Activated CD8-positive, alpha-beta memory T cell treated with anti-CD3 and anti-CD28 coated beads for 48 hours (primary cell): ENCODE results near the gene BBS2.
"Not testable (repeated sequence)": the region's sequence is repeated elsewhere in the genome, so short reads cannot be mapped to it uniquely, and the experiment has no call there.

Source experiments
- DNase-seq, 3 experiments: peaks; one replicate each; pipeline ENCODE4 v3.0.0-alpha.2; 2020; ENCODE audit warnings: low read depth in 2 of 3, low spot score in 2 of 3

Gene BBS2

DNA sequence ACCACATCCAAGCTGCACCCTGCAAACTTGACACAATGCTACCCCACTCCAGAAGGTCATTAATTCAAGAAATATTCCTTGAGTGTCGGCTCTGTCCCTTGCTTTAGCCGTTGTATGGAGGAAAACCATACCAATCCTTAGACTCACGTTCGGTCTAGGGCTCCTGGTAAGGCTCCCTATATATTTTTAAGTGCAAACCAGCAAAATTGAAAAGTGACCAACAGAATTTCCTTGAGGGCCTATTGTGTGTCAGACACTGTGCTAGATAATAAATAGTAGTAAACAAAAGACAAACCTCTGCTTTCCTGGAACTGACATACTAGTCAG is 390 bp upstream of the BBS2 start:
- no peak for DNase-seq

DNA sequence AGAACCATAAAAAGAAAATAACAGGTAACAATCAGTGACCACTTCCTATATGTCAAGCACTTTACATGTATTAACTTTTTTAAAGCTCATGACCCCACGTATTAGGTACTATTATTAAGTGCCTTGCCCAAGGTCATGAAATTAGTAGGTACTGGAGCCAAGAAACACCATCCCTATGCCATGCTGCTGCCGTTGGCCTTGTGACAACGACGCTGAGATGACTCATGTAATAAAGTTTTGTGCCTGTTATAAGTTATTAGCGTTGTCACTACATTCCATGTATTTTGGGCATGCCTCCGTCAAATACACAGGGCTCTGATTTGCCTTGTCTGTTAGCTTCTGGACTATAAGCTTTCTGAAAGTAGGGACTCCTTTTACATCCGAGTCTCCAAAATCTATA is 1.4 kb downstream of the BBS2 start:
- no peak for DNase-seq

DNA sequence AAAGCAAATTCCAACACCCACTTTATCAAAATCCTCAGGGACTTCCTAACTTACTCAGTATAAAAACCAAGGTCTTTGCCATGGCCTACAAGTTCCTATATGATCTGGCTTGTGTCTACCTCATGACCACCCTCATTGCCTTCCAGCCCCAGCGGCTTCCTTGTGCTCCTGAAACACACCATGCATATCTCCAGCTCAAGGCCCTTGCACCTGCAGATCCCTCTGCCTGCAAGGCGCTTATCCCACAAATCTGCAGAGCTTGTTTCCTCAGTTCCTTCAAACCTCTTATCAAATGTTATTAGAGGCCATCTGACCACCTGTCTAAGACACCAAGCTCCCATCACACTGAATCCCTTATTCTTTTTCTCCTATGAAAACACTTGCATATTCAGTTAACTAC is 2.6 kb downstream of the BBS2 start:
- no peak for DNase-seq

DNA sequence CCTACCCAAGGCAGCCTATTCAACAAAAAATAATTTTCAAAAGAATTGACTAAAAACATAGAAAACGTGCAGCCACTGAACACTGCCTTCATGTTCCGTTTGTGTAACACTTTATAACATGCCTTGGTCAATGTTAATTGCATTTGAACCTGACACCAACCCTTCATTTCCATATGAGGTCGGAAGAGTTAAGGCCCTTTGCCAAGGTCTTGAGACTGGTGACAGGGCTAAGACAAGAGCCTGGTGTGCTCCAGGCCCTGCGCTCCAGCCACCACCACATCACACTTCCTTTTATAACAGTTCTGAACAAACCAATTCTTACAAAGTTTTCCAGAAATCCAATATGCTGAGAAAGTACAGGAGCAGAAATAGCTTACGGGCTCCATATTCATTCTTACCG is 4.2 kb downstream of the BBS2 start:
- DNase-seq = no peak

DNA sequence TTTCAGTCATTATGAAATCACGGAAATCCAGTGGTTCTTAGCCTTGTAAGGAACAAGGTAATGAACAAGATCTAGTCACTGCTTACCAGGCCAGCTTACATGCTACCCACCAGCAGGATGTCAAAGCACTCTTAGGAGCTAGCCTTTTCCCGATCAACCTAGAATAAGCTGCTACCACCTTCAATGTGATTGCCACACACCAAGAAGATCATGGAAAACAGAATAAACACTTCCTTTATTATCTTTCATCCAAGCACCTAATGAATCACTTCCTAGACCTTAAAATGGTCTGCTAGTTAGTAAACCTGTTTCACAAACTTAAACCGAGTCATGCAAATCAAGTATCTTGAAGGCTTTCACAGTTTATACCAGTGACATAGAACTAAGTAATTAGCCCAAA is 5.0 kb downstream of the BBS2 start:
- DNase-seq = no peak

DNA sequence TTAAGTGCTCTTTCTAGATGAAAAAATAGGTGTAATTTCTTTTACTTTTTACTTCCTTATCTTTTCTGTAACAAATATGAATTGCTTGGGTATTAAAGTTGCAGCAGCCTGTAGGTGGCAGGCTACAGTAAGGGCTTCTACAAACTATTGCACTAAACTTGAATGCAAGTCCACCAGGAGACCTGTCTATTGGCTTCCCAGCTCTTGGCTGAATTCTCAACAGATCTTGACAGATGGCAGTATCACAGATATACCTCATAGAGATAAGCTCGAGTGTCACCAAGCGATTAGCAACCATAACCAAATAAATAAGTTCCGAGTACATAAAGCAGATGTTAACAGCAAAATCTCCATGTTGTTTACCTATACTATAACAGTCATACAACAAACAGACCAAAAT is 5.9 kb downstream of the BBS2 start:
- no peak for DNase-seq

DNA sequence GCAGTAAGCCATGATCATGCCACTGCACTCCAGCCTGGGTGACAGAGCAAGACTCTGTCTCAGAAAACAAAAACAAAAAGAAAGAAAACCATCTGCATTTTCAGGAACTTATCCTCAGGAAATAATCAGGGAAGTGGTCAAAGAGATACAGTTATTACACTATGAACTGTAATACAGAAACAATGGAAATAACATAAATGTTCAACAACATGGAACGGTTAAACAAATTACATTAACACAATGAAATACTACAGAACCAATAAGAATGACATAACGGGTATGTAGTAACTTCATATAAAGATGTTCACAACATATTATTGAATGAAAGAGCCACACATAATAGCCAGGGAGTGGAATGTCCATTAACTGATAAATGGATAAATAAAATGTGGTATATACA is 6.7 kb downstream of the BBS2 start:
- no peak for DNase-seq

DNA sequence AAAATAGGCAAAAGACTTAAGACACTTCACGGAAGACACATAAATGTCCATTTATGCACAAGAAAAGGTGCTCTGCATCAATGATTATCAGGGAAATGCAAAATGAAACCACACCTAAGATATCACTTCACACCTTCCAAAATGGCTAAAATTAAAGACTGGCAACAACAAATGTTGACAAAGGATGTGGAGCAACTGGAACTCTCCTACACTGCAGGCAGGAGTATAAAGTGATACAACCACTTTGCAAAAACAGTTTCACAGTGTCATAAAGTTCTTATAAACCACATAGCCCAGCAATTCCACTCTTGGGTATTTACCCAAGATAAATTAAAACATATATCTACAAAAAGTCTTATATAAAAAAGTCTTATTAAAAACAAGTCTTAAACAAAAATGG is 7.8 kb downstream of the BBS2 start:
- DNase-seq = no peak

DNA sequence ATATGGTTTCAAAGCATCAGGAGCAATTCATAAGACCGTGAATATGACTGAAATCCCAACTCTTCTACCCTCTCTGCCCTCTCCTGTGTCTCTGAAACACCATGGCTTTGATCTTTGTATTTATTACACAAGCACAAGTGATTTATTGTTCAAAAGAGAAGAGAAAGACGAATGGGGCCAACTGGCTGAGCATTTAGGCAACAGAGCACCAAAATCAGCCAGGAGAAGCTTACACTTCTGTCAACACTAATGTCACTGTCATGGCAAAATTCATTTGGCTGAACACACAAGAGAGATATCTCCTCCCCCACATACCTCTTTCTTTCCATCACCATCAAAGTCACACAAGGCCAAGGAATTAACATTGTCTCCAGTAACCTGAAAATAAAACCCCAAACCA is 9.3 kb downstream of the BBS2 start:
- no peak for DNase-seq

DNA sequence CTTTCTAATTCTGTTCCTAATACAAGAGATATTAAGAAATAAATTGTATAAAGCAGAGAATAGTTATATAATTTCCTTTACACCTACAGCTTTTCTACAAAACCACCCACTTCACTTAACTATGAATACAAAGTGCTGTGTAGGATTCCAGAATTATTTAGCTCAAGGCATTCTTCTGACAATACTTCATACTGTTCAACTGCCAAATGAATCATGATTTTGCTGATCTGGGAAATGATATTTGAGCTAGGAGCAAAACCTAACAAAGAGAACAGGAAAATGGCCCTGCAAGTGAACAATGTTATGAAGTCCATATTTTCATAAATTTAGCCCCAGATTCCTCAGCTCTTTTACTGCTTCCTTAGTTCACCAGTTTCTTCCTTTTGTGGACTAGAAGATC is 12.9 kb downstream of the BBS2 start:
- DNase-seq = no peak

DNA sequence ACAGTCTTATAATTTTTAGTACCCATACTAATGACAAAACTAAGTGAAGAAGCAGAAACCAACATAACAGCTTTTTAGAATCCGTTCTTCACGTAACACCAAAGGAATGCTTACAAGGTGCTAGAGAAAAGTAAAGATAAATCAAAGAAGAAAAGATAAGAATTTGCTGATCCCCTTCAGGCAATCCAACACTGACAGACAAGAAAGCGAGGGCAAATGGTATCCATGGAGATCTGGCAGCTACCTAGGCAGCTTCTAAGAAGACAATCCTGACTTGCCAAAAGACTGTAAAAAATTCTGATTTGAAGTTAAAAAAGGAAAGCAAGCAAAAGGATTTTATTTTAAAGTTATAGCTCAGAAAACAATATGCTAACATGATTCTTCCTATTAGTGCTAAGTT is 14.6 kb downstream of the BBS2 start:
- no peak for DNase-seq

DNA sequence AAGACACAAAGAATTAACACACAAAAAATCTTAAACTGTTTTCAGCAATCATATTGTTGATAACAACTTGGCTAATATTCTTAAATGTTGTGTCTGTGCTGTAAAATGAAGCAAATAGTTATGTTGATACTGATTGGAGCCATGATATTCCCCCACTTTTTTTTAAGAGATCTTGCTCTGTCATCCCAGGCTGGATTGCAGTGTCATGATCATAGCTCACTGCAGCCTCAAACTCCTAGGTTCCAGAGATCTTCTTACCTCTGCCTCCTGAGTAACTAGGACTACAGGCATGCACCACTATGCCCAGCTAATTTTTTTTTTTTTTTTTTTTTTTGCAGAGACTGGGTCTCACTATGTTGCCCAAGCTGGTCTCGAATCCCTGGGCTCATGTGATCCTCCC is 26.0 kb downstream of the BBS2 start:
- DNase-seq = no peak

DNA sequence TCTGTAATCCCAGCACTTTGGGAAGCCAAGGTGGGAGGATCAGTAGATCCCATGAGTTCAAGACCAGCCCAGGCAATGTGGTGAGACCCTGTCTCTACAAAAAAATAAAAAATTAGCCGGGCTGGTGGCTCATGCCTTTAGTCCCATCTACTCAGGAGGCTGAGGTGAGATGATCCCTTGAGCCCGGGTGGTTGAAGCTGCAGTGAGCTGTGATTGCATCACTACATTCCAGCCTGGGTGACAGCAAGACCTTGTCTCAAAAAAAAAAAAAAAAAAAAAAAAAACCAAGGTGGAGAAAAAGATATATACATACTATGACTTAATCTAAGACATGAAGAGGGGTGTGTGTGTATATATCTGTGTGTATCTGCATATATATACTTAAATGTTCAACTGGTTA is 26.7 kb downstream of the BBS2 start:
- DNase-seq = no peak

DNA sequence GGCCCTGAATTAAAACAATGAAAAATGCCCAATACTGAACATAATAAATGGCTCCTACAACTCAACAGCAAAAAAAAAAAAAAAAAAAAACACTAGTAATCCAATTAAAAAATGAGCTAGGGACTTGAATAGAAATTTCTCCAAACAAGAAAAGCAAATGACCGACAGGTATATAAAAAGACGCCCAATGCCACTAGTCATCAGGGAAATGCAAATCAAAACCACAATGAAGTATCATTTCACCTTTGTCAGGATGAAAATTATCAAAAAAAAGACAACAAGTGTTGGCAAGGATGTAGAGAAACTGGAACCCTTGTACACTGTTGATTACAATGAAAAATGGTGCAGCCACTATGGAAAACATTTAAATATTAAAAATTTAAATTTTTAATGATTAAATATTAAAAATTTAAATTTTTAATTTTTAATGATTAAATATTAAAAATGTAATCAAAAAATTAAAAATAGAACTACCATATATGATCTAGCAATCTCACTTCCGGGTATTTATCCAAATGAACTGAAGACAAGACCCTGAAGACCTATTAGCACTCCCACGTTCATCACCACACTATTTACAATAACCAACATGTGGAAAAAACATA is 28.1 kb downstream of the BBS2 start:
- DNase-seq = no peak

DNA sequence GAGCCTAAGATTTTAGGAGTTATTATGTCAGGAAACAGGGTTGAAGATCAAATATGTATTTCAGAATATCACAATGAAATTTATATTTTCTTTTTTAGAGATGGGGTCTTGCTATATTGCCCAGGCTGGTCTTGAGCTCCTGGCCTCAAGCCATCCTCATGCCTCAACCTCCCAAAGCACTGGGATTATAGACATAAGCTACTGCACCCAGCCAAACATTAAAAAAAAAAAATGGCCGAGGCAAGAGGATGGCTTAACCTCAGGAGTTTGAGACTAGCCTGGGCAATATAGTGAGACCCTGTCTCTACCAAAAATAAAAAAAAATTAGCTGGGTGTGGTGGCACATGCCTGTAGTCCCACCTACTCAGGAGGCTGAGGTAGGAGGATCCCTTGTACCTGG is 31.0 kb downstream of the BBS2 start:
- not testable (repeated sequence) for DNase-seq

DNA sequence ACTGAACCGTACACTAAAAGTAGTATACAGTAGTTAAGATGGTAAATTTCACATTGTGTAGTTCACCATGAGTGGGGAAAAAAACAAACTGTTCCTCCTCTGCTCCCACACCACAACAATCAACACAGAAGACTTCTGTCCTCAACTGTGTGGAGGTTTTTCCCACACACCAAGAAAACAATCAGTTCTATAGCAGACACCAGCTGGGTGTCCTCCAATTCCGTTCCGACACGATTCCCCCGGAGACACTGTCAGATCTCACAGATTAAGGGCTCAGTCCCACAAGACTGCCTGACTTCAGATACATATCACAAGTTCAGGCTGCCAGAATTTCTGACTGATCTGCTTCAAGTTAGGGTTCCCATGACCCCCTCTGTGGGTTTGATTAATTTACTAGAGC is 31.8 kb downstream of the BBS2 start:
- no peak for DNase-seq

DNA sequence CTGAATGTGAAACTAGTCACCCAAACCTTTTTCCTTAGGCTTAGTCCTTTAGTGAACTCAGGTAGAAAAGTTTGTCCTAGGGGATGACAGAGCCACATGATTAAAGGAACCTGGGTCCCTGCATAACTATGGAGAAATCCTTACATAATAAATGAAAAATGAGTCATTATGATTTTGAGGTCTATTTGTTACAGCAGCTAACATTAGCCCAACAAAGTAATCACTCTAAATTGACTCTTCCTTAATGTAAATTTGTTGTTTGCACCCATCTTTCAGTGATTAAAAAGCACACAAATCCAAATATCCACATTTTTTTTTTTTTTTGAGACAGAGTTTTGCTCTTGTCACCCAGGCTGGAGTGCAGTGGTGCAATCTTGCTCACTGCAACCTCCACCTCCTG is 36.4 kb downstream of the BBS2 start:
- DNase-seq = no peak

DNA sequence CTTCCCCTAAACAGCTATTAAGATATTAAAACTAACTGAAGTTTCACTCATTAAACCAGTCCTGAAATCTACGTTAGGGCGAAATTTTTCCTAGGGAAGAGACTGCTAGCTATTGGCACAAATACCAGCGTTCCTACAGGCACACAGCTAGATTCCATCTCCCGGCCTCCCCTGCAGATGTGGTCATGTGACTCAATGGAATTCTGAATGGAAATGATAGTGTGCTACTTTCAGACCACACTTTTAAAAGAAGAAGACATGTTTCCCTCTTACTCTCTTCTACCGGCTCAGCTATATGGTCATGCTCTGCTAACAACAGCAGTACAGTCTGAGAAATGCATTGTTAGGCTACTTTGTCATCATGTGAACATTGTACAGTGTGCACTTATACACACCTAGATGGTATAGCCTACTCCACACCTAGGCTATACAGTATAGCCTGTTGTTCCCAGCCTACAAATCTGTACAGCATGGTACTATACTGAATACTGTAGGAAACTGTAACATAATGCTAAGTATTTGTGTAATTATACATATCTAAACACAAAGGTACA is 37.1 kb downstream of the BBS2 start:
- DNase-seq = no peak

DNA sequence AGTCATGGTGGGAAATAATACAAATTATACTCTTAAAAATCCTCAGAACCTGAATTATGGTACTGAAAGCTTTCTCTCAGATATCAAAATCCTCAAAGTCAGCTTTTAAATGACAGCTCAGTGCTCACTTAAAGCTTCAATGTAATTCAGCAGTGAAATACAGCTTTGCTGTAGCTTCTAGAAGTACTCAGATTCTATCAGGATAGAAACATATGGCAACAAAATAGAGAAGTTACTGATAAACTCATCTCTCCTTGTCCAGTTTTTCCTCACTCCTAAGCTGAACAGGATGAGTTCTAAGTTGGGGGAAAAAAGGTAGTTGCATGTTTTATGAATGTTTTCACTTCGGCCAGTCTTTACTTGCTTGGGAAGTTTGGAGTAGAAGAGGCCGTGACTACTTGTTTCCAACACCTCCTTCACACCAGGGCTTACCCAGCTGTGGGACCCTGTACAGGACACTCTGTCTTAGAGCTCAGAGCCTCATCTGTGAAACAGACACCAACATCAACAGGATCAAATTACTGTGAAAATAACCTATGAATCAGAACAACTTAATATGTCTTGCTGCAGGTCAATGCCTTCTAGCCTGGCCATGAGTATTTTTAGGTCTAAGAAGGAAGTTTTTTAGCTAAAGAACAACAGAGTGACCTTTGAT is 38.2 kb downstream of the BBS2 start:
- DNase-seq = no peak

DNA sequence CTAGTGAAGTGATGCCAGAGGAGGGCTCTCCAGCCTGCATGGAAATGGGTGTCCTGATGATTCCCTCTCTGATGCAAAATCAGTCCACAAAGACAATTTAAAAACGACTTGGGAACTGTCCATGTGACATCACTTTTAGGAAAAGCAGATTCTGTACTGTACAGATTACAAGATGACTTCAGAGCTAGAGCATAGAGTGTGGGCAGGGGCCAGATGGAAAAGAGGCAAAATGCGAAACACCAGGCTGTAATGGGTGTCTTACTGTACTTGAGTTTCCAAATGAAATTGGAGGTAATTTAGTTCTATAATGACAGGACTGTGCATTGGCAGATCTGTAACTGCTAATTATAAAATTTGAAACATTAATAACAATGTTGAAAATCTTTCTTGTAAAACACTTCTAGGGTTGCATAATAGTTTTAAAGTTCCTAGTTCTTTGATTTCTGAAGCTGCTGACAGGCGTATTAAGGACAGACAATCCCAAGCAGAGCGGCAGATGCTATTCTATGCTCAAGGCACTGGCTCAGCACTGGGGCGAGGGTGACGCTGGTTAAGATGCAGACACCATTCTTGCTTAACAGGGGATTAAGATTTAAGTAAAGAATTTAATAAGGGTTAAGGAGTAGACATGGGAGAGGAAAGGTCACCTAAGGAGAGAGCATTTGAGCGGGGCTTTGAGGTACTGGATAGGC is 38.9 kb downstream of the BBS2 start:
- DNase-seq = no peak

DNA sequence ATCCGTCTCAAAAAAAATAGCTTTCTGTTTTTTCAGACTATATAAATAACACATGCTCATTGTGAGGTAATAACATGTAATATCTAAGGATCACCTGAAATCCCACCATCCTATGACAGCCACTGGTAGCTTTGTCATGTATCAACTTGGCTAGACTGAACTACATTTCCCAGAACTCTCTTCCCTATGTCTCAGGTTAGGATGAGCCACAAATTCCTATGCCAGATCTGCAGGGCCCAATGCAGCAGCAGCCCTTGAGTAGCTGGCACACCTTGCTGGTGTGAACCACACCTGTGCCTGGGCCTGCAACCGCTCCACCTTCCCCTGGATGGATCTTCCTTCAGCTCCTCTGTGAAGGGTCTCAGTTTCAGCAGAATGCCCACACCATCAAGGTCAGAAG is 40.4 kb downstream of the BBS2 start:
- no peak for DNase-seq

DNA sequence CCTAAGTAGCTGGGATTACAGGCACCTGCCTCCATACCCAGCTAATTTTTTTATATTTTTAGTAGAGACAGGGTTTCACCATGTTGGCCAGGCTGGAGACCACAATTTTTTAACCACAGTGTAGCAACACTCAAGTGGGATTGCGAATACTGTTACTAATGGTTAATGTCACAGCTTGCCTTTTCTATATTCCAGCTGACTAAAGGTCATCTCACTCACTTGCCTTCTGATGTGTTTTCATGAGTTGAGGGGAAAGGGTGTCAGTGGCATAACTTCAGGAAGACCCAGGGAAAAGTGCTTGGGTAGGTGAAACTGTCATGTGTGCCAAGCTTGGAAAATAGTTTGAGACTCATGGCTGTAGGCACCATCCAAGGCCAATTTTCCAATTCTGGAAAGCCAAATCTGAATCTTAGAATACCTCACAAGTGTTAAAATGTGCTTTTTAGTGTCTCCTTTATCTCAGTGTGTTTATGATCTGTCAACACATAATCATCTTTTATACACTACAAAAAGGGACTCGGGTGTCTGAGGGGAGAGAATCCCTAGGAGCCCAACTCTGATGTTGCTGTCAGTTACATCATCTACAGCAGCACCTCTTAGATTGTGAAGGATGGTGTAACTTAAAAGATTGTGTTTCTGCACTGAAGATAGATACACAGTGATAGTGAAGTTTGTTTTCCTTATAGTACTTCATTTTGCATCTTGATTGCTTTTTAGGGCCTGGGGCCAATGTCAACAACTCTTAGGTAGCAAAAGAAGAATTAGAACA is 41.4 kb downstream of the BBS2 start:
- DNase-seq = no peak
